Measurements from ENCODE around the gene TSFM.

TSFM gene

GRCh38 chr12:57746025-57746424 lies 36.6 kb upstream of the TSFM start:
- no peak for DNase-seq (ENCODE audit: low read depth in 2 of 2)

GRCh38 chr12:57749061-57749460 lies 33.5 kb upstream of the TSFM start:
- DNase-seq (ENCODE audit: low read depth in 2 of 2), result no peak

DNA sequence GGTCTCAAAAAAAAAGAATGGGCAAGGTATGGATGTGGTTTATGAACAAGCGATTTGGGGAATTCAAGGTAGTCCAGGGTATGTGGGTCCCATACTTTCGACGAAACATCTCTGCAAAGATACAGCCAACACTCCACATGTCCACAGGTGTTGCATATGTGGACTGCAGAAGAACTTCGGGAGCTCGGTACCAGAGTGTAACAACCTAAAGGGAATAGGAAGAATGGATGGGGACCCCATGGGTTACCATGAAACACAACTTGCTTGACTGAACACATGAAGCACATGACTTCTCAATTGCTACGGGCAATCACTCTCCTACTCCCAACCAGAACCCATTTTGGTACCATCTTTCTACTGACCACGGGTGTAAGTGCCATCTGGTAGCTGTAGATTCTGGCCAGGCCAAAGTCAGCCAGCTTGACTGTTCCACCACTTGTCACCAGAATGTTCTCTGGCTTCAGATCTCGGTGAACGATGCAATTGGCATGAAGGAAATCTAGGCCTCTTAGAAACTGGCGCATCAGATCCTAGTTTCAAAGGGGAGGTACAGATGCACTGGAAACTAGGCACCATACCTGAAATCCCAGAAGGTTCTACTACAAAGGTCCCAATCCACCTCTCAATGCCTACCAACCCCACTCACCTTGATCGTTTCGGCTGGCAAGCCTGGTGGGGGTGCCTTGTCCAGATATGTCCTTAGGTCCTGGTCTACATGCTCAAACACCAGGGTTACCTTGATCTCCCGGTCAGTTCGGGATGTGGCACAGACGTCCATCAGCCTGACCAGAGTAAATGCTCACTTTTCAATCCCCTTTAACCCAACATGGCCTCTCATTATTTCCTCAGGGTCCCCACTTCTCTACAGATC lies 31.8 kb upstream of the TSFM start:
- DNase-seq (ENCODE audit: low read depth in 2 of 2), result no peak

- no peak for DNase-seq (ENCODE audit: low read depth in 2 of 2)
Observed at GRCh38 chr12:57751432-57751787, 31.2 kb upstream of the TSFM start.

DNA sequence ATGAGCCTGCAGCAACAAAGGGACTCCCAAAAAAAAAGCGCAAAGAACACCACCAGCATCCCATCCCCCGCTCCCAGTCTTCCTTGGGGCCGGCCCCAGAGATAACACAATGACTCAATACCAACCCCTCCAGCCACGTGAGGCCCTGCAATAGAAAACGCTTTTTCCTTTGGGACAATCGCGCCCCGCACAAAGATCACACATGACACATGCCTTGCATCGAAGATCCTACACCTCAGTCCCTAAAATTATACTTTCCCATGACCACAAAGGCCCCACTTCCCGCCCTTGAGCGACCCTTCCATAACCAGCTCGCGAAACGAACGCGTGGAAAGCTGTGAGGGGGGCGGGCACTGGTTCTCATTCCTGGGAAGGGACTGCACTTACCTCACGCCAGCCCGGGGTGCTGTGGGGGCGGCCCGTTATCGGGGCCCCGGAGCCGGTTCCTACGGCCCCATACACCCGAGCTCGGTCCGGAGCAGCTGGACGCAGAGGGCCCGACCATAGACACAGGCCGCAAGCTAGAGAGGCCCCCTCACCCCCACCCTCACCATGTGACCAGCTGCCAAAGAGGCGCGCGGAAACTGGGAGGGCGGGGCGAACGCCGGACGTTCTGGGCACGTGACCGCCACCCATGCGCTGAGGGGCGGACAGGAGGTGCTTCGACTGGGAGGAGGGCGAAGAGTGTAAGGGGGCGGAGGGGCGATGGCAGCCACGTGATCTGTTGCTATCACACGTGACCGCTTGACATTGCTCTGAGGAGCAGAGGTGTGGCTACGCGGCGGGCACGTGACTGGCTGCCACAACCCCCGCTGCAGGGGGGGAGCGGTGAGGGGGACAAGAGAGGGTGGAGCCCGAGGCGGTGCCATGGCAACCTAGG lies 30.6 kb upstream of the TSFM start, which contains the start of gene CDK4:
TSS of gene CDK4 (minus strand) at position 523 of the 880 bp plus-strand sequence. CDS start 593 bp downstream, outside the sequence.
- peak; percentile 97 for DNase-seq (ENCODE audit: low read depth in 2 of 2)

GRCh38 chr12:57752668-57753000 lies 30.0 kb upstream of the TSFM start:
- no peak for DNase-seq (ENCODE audit: low read depth in 2 of 2)

DNA sequence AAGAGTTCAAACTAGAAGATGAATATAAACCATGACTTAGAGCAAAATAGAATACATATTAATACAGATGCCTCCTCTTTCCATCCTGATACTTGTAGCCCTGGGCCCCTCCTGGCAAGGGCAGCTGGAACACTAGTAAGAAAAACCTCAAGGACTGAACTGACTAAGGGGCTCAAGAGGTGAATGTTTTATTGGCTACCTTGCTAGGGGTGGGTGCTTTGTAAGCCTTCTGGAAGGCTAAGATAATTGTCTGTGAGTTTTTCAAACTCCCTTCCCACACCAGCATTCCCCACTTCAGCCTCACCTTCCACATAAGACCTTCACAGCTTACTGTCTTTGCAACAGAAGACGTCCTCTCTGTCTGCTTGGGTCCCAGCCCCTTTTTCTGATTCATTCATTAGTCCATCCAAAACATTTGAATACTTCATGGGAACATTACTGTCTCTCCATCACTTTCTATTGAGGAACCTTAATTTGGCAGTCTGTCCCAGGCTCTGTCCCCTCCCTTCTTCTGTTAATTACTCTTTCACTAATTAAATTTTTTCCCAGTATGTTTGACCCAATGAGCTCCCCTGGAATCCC lies 28.7 kb upstream of the TSFM start:
- DNase-seq (ENCODE audit: low read depth in 2 of 2), result no peak

DNA sequence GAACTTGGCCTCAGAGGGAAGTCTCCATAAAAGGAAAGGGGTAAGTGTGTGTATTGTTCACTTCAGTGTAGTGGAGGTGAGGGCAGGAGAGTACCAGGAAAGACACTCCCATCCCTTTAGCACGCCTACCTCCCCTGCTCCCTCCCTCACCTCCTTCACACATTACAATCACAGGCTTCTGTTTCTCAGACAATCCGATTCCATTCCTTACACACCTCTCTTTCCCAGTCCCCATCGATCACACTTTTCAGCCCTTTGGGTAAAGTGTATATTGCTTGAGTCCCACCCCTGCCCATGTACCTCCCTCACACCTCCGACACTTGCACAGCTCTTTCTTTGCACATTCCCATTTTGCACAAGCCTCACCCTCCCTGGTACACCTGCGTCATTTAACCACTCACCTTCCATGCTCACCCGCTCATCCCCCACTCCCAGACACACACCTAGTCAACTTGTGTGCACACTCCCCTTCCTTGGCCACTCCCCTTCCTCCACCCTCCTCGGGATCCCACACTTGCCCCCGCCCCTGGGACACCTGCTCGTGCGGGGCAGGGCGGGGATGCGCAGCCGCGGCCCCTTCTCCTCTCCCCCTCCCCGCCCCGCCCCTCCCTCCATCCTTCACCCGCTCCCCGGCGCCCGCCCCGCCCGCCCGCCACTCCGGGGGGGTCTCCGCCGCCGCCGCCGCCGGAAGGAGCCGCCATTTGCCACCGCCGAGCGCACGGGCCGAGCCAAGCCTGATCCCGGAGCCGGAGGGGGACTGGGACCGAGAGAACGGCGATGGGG lies 28.0 kb upstream of the TSFM start, which contains the start of gene MARCHF9:
TSS of gene MARCHF9 (plus strand) at position 693 of the 783 bp plus-strand sequence. CDS start 426 bp downstream, outside the sequence.
- DNase-seq (ENCODE audit: low read depth in 2 of 2), result peak; percentile 66 to 86

DNA sequence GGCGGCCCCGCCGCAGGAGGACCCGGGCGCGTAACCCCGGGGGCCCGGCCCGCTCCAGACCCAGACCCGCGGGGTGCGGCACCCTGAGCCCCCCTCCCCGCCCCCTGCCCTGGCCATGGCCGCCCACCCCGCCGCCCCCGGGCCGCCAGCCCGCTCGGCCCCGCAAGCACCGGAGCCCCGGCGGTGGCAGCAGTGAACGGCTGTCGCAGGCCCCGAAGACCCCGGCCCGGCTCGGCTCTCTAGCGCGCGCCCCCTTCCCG lies 27.5 kb upstream of the TSFM start:
- DNase-seq (ENCODE audit: low read depth in 2 of 2), result no peak

GRCh38 chr12:57755454-57756372 lies 26.9 kb upstream of the TSFM start:
- no peak for DNase-seq (ENCODE audit: low read depth in 2 of 2)

GRCh38 chr12:57756406-57757341 lies 25.9 kb upstream of the TSFM start:
- peak; percentile 56 to 68 for DNase-seq (ENCODE audit: low read depth in 2 of 2)

DNA sequence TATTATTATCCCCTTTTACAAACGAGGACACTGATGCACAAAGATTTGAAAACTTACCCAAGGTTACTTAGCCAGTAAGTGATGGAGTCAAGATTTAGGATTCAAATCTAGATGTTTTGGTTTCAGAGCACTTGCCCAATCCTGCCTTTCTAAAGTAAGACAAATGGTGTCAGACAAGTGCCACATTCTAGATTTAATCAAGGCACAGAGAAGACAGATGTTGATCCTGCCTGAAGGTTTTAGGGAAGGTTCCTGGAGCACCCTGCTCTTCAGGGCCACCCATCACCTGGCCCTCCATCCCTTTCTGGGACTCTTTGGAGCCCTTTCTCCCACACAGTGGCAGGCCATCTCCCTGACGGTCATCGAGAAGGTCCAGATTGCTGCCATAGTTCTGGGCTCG lies 24.8 kb upstream of the TSFM start:
- no peak for DNase-seq (ENCODE audit: low read depth in 2 of 2)

- DNase-seq (ENCODE audit: low read depth in 2 of 2), result no peak
Observed at GRCh38 chr12:57758552-57759359, 23.8 kb upstream of the TSFM start.

DNA sequence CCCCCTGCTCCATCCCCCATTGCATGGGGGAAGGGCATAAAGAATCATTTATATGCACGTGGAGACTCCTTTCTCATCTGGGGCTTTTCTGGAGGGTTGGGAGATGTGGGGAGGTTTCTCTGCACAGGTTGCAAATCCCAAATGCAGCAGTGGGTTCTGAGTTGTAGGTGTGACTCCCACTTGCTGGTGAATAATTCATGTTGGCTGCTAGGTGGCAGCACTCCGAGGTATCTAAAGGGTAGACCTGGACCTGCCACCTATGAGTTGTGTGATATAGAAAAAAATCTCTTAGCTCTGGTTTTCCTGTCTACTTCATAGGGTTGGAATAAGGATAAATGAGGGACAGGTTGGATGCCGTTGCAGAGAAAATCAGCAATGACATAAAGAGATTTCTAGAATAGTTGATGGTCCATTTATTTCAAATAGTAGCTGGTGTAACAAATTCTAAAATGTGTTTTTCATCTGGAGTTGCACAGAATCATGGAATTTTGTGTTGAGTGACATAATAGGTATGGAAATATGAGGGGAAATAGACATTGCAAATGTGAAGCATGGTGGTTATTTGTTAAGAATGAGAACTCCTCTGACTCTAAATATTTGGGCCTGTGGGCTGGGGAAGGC lies 23.1 kb upstream of the TSFM start:
- DNase-seq (ENCODE audit: low read depth in 2 of 2), result no peak

DNA sequence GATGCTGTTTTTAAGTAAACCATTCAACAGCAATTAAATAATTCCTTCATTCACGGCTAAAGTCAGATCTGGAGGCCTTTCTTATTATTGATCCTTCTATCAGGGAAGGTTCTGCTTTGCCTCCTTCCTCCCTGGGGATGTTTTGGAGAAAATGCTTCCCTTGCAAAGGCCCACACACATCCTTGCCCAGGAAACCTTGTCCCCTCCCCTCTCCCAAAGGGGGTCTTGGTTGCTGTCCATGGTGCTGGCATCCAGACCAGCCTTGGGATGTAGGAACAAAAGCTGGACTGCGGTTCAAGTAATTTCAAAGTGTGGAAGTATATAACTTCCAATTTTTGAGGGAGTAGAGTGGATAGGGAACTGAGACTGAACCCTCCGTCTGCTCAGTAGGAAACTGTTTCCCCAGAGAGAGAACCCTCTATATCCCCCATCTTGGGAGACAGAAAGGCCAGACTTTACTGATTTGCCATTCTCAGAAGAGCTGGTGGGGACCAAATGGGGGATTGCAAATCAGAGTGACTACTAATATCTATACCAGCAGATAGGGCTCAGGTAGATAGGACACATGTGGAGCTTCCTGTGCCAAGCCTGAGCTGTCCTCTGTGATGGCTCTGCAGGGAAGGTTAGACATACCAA lies 22.1 kb upstream of the TSFM start:
- no peak for DNase-seq (ENCODE audit: low read depth in 2 of 2)

DNA sequence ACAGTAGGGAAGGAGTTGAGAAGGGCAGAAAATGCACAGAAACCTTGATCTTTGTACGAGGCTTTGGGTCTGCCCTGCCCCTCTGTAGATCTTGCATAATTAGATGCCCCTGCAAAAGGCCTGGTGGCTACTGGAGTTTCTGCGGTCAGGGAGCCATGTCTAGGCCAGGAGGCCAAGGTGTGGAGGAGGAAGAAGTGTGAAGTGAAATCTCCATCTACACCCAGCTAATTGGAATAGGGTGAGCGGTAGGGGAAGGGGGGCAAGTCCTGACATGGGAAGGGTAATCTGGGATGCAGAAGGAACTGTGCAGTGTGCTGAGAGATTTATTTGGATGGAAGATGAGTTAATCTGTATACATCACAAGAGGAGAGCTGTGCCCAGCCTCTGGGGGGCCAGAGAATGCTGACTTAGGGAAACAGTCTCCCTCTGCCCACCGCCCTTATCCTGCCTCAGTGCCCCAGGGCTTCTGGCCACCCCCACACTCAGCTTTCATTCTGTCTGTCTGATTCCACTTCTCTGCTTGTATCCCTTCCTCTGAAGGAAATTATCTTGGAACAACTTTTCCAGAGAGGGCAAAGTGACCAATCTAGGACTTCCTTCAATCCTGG lies 21.1 kb upstream of the TSFM start:
- no peak for DNase-seq (ENCODE audit: low read depth in 2 of 2)

DNA sequence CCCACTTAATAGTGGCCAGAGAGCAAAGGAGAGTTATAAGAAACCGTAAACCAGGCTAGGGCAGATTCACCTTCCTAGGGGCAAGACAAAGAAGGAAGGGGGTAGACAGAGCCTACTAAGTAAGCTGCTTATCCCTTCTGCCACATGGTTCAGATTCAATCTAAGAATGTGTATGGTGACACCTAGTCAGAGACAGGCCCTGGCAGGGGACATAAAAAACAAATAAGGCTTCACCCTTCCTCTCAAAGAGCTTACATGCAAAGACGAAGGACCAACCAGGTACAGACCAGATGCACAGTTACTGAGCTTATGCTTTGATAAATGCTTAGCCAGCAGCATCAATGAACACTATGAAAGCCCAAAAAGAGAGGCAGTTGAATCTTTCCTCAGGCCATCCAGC lies 20.1 kb upstream of the TSFM start:
- no peak for DNase-seq (ENCODE audit: low read depth in 2 of 2)

Measured in stimulated activated CD4-positive, alpha-beta T cell treated with anti-CD3 and anti-CD28 coated beads, Interleukin-12 subunit alpha, Interleukin-12 subunit beta, amount 100 ng/mL, for 24 hours (primary cell).